ENCODE results near the gene SF3B6. TPM values are rescaled to one million over a fixed set of nuclear protein-coding genes. Genes with fewer than 3 reads are reported as not detected.

SF3B6 gene
- total RNA-seq, 4 donors from 2014 or later: 54.6 to 162 (median 89.1) TPM

DNA sequence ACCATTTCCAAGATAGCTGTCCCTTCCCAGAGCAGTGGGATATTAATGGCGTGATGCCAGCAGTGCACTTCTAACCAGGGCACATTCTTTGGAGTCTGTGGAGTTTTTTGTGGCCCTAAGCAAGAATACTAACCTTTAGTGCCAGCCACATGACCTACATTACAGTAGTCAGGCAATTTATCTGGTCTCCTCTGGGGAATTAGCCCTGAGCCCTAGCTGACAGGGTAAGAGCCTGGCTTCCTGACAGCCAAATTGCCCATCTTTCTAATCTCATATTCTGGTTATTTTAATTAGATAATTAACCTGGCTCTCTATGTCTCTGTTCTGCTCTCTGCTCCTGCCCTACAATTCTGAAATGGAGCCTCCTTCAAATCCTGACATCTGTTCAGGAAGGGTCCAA, 41.8 kb upstream of the SF3B6 start:
- TF ChIP-seq, protein P1, sequence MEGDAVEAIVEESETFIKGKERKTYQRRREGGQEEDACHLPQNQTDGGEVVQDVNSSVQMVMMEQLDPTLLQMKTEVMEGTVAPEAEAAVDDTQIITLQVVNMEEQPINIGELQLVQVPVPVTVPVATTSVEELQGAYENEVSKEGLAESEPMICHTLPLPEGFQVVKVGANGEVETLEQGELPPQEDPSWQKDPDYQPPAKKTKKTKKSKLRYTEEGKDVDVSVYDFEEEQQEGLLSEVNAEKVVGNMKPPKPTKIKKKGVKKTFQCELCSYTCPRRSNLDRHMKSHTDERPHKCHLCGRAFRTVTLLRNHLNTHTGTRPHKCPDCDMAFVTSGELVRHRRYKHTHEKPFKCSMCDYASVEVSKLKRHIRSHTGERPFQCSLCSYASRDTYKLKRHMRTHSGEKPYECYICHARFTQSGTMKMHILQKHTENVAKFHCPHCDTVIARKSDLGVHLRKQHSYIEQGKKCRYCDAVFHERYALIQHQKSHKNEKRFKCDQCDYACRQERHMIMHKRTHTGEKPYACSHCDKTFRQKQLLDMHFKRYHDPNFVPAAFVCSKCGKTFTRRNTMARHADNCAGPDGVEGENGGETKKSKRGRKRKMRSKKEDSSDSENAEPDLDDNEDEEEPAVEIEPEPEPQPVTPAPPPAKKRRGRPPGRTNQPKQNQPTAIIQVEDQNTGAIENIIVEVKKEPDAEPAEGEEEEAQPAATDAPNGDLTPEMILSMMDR (IDR thresholded peaks at IDR 0.05; ENCODE audit: low read depth): no peak

DNA sequence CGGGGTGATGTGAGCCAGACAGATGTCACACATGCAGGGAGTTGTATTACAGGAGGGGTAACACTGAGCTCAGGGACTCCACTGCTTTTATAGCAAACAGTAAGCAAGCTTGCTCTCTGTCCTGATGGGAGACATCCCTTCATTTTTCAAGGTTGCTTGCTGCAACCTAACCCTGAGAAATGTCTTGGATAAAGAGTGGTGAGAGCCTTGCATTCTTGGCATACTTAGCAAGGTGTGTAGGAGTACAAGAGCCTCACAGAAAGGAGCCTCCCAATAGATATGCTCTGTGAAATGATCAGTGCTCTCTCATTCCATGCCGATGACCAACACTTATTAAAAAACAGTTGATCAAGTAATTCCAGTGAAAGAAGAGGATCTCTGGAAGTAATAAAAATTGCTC, 38.9 kb upstream of the SF3B6 start:
- TF ChIP-seq, protein P1 (IDR thresholded peaks at IDR 0.05; ENCODE audit: low read depth): no peak

DNA sequence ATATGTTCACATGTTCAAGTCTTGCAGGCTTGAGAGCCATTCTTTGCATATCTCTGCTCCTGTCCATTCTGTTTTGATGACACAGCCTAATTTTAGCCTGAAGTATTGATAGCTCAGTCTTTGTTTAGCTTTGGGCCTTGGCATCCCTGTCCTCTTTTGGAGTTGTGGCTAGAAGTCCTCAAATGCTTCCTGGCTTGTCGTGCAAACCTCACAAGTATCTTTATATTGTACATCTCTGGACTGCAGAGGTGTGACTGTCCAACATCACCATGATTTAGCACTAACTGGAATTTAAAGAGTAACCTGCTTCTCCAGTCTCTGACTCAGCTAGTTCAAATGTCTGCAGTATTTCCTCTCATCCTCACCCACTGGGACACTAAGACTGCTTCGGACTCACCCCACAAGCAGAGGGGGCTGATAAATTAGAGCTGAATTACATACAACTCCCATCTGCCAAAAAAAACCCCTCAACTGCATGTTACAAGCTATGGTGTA, 35.3 kb upstream of the SF3B6 start:
- TF ChIP-seq, protein P1 (IDR thresholded peaks at IDR 0.05; ENCODE audit: low read depth): no peak

DNA sequence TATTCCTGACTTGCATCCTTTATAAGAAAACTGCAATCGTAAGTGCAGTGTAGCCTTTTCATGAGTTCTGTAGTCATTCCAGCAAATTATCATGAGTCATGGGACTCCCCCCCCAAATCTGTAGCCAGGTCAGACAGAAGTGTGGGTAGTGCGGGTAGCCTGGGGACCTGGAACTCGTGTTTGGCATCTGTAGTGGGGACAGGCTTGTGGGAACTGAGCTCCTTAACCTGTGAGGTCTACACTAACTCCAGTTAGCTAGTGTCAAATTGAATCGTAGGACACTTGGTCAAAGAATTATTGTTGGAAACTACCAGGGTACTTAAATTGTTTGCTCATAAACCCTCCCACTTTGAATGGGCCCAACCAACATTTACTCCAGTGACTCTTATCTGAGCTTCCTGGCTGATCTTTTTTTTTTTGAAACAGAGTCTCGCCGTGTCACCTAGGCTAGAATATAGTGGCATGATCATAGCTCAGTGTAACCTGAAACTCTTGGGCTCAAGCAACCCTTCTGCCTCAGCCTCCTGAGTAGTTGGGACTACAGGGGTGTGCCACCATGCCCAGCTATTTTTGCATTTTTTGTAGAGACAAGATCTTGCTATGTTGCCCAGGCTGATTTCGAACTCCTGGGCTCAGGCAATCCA, 34.7 kb upstream of the SF3B6 start:
- TF ChIP-seq, protein P1 (IDR thresholded peaks at IDR 0.05; ENCODE audit: low read depth): no peak

DNA sequence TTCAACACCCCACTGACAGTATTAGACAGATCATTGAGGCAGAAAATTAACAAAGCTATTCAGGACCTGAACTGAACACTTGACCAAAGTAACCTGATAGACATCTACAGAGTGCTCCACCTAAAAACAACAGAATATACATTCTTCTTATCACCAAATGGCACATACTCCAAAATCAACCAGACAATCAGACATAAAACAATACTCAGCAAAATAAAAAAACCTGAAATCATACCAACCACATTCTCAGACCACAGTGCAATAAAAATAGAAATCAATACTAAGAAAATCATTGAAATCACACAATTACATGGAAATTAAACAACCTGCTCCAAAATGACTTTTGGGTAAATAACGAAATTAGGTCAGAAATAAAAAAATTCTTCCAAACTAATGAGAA, 31.2 kb upstream of the SF3B6 start:
- TF ChIP-seq, protein P1 (IDR thresholded peaks at IDR 0.05; ENCODE audit: low read depth): no peak

DNA sequence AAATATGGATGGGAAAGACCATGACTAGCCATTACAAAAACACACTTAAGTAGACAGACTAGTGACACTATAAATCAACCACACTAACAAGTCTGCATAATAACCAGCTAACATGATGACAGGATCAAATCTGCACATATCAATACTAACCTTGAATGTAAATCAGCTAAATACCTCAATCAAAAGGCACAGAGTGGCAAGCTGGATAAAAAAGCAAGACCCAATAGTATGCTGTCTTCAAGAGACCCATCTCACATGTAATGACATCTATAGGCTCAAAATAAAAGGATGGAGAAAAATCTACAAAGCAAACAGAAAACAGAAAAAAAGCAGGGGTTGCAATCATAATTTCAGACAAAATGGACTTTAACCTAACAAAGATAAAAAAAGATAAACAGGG, 30.7 kb upstream of the SF3B6 start:
- TF ChIP-seq, protein P1 (IDR thresholded peaks at IDR 0.05; ENCODE audit: low read depth): no peak

DNA sequence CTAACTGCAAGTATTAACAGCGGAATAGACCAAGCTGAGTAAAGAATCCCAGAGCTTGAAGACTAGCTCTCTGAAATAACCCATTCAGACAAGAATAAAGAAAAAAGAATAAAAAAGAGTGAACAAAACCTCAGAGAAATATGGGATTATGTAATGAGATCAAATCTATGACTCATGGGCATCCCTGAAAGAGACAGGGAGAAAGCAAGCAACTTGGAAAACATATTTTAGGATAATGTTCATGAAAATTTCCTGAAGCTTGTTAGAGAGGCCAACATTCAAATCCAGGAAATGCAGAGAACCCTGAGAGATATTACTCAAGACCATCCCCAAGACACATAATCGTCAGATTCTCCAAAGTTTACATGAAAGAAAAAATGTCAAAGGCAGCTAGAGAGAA, 29.7 kb upstream of the SF3B6 start:
- TF ChIP-seq, protein P1 (IDR thresholded peaks at IDR 0.05; ENCODE audit: low read depth): no peak

Data from subcutaneous adipose tissue (tissue), 4 donors.